ENCODE data around the gene PRXL2A. TPM values are rescaled to one million over a fixed set of nuclear protein-coding genes. Genes with fewer than 3 reads are reported as not detected.
A peak's percentile ranks its signal among the peaks of the same experiment; 100 is the strongest.
"Not testable (repeated sequence)": the region's sequence is repeated elsewhere in the genome, so short reads cannot be mapped to it uniquely, and the experiment has no call there.

The PRXL2A gene
- total RNA-seq, 1 donor from 2014 or later, result 0.11 TPM

DNA sequence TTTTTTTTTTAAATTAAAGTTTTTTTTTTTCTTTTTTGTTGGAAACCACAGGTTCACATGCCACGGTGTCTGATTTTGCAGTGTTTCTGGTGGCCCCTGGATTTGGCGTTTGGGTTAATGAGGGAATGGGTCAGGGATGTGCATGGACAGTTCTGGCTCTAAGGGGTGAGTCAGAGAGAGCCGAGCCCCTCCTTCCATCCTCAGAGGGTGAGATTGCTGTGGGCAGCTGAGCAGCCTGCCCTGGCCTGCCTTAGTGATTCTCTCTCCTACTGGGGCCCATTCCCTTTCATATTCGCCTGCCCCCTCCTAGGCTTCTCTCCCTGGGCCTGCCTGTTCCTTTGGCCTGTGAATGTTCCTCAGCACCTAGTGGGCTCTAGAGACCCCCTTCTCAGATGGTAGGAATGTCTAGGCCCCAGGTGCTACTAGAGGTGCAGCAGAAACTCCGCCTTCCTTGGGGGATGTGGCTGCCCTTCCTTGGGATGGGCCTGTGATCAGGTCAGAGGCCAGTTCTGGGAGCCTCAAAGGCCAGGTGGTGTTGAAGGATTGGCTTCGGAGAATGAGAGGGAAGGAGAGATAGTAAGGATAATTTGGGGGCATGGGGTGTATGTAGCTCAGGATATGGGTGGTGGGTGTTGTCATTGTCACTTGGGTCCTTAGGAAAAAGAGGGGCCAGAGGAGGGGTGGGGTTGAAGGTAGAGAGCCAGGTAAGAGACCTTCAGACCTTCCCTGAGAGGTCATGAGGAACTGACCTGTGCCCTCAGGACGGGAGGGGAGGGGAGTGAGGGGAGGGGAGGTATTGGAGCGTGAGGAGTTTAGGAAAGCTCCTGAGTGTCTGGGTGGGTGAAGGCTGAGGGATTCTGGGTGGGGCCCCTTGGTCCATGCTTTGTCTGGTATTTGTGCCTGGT is 65.6 kb downstream of the PRXL2A start:
- peak; percentile 59 for DNase-seq (ENCODE audit: low read depth)

DNA sequence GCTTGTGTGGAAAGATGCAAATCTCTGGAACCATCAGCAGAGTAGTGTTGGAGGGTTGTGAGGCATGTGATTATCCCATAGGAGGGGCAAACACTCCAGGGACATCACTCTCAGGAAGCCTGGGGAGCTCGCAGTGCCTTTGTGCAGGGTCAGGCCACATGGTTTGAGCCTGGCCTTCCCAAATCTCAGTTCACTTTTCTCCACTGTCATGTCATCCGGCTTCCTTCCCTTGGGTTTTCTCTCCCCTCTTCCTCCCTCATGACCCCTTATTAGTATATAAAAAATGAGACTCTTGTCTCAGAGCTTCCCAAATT is 66.2 kb downstream of the PRXL2A start:
- no peak for DNase-seq (ENCODE audit: low read depth)

DNA sequence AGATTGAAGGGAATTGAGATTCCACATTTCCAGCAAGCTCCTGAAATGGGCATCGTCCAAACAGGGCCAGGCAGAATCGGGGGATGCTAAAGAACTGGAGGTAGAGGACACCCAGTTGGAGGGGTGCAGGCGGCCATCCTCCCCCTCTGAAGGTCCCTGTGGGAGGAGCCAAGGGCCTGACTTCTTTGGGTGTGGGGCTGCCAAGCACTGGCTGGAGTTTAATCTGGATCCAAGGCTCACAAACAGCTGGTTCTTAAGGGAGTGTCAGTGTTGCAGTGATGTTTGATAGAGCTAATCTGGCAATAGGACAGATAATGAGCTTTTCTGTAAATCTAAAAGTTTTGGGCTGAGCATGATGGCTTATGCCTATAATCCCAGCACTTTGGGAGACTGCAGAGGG is 66.6 kb downstream of the PRXL2A start:
- no peak for DNase-seq (ENCODE audit: low read depth)

DNA sequence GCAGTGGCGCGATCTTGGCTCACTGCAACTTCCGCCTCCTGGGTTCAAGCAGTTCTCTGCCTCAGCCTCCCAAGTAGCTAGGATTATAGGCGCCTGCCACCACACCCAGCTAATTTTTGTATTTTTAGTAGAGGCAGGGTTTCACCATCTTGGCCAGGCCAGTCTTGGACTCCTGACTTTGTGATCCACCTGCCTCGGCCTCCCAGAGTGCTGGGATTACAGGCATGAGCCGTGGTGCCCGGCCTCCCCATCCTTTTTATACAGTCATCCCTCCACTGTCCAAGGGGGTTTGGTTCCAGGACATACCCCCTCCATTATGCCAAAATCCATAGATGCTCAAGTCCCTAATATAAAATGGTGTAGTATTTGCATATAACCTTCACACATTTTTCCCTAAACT is 67.3 kb downstream of the PRXL2A start:
- DNase-seq (ENCODE audit: low read depth), result not testable (repeated sequence)

DNA sequence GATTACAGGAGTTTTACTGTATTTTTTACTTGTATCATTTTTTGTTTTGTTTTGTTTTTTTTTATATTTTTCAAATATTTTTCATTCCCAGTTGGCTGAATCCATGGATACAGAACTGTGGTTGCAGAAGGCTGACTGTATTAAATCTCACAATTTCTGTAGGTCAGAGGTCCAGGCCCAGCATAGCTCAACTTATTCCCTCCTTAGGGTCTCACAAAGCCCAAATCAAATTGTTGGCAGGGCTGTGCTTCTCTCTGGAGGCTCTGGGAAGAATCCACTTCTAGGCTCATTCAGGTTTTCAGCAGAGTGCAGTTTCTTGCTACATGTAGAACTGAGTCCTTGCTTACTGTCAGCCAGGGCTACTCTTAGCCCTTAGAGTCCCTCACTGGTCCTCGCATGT is 68.3 kb downstream of the PRXL2A start:
- DNase-seq (ENCODE audit: low read depth), result no peak

DNA sequence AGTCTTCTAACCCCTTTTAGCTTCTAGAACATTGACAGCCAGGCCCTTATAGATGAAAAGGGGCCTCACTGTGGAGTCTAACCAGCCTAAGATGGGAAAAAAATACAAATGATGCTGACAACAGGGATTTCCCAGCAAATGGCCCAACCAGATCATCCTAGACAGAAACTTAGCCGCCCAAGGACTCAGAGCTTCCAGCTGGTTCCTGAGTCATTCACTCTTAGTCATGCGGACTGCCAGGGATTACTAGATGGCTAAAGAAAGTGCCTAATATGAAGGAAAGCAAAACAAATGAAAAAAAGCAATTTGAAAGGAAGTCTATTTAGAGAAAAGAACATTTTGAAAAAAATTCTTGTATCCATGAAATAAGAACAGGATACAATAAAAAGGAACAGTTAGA is 69.5 kb downstream of the PRXL2A start:
- DNase-seq (ENCODE audit: low read depth), result peak; percentile 75

DNA sequence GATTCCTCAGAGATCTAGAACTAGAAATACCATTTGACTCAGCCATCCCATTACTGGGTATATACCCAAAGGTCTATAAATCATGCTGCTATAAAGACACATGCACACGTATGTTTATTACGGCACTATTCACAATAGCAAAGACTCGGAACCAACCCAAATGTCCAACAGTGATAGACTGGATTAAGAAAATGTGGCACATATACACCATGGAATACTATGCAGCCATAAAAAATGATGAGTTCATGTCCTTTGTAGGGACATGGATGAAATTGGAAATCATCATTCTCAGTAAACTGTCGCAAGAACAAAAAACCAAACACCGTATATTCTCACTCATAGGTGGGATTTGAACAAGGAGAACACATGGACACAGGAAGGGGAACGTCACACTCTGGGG is 72.0 kb downstream of the PRXL2A start:
- DNase-seq (ENCODE audit: low read depth), result not testable (repeated sequence)

DNA sequence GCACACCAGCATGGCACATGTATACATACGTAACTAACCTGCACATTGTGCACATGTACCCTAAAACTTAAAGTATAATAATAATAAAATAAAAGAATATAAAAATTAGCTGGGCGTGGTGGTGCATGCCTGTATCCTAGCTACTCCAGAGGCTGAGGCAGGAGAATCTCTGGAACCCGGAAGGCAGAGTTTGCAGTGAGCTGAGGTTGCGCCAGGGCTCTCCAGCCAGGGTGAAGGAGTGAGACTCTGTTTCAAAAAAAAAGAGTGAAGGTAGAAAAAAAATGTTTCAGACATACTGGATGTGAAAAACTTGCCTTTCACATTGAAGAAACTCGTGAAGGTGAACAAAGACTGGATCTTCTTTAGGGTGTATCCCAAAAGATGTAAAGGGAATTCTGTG is 72.5 kb downstream of the PRXL2A start:
- DNase-seq (ENCODE audit: low read depth), result no peak

DNA sequence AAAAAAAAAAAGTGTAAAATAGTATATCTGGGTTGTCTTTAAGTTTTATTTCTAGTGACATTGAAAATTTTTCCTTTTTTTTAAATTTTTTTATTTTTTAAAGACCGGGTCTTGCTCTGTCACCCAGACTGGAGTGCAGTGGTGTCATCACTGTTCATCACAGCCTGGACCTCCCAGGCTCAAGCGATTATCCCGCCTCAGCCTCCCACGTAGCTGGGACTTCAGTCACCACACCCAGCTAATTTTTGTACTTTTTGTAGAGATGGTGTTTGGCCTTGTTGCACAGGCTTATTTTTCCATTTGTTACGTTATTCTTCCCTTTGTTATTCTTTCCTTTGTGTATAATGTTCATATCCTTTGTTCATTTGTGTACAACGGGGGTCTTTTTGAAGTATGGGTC is 75.9 kb downstream of the PRXL2A start:
- DNase-seq (ENCODE audit: low read depth), result no peak

DNA sequence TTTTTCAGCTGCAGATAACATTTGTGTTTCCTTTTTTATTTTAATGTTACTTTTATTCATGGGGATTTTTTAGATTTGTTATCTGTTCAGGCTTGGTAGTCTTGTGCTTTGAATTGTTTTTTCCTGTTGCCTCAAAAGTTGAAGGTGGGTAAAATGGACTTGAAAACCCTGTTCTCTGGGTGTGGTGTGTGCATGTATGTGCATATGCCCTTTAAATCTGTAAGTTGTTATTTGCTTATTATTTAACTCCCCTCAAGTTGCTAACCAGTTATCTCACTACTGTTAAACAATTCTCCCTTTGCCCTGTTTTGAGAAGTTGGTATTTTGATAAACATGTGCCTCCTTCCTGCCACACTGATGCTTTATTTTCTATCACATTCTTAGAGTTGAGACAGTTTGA is 76.3 kb downstream of the PRXL2A start:
- no peak for DNase-seq (ENCODE audit: low read depth)

DNA sequence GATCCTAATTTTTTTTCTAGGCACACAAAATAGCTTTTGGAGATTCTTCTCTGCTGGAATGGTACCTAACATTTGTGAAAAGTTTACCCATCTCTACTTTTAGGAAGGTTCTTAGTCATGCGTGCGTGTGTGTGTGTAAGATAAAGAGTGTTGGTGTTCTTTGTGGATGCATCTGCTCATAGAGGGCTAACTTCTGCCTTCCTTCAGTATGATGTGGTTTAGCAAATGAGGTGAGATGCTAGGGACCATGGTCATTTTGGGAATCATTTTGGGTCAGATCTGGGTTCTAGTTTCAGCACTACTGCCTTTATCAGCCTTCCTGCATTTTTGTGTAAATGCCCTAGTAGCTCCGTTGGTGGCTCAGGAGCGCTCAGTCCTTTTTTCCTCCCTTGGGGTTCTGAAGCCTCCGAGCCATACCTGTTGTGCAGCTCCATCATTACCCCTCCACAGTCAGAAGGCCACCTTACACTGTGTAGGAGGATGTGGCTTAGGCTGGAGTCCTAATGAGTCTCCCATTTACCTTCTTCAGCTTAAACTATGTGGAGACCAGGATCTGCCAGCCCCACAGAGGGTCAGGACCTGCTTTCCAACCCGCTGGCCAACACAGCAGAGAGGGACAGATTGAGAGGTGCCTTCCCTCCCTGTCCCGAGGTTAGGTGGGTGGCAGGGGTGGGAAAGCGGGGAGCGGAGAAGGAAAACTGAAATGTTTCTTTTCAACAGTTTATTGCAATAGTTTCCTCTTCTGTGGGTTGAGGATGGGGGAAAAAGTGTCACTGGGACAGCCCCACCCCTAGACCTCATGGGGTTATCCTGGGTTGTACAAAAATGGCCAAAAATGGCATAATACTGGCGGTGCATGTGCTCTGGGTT is 77.0 kb downstream of the PRXL2A start:
- DNase-seq (ENCODE audit: low read depth), result no peak

DNA sequence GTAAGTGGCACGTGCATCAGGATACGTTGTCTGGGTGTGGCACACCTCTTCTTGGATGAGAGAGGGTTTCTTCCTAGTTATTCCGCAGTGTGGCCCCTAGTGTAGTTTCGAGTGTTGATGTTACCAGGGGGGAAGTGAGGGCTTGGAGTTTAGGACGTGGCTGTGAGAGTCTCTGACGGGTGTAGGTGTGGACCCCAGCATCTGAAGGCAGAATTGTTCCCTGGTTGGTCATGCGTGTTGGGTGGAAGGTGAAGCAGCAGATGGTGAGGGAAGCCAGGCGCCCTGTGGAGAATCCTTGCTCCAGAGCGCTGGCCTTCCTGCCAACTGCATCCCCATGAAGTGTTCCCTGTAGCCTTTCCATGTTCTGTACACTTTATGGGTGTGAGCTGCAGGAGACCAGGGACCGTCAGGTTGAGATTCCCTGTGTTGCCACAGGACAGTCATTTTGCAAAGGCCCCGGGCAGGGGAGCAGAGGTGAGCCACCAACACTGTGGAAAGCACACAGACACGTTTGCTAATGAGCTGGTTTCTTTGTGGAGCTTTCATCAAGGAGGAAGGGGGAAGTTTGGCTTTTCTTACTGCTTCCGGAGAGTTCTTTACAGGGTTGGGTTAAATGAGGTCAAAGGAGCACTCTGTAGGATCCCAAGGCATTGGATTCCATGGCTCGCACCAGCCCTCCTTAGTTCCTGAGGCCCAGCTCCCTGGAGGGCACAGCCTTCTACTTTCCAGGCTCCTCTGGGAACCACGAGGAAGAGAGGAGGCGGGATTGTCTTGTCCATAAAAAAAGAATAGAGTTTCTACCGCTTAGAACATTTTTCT is 77.8 kb downstream of the PRXL2A start:
- no peak for DNase-seq (ENCODE audit: low read depth)

Other genes starting within 250 kb of the PRXL2A start
- 219 and 266 TPM in 2 replicates for gene ANXA11, start 203.0 kb upstream of the PRXL2A start, total RNA-seq
- gene MAT1A, start 118.9 kb upstream of the PRXL2A start, total RNA-seq, result 0.11 TPM in 1 of 2 replicates, not detected in the other
- gene DYDC1, start 51.8 kb upstream of the PRXL2A start, total RNA-seq, result not detected in 2 replicates
- not detected in 2 replicates for gene DYDC2, start 51.8 kb upstream of the PRXL2A start, total RNA-seq
- 54.6 and 79.8 TPM in 2 replicates for gene TSPAN14, start 45.8 kb downstream of the PRXL2A start, total RNA-seq
- gene SH2D4B, start 129.4 kb downstream of the PRXL2A start, total RNA-seq, result not detected in 2 replicates